ENCODE results near the gene RBM47.

- TF ChIP-seq POLR2A (IDR thresholded peaks at IDR 0.05; ENCODE audit: low read length) (no peak), GATA1 (IDR thresholded peaks at IDR 0.05; ENCODE audit: low read depth, low read length) (no peak)
Observed at GRCh38 chr4:40446839-40447238, 182.8 kb downstream of the RBM47 start.
